Umbilical cord (tissue), 2 donors: Measurements from ENCODE around the gene SYT2. TPM values are rescaled to one million over a fixed set of nuclear protein-coding genes. Genes with fewer than 3 reads are reported as not detected.
A peak's percentile ranks its signal among the peaks of the same experiment; 100 is the strongest.
"Not testable (repeated sequence)": the region's sequence is repeated elsewhere in the genome, so short reads cannot be mapped to it uniquely, and the experiment has no call there.

ENCODE experiments used
- DNase-seq: peaks from one replicate; pipeline ENCODE4 v3.0.0-alpha.2; 2015; ENCODE audit warnings: low spot score
- total RNA-seq: library from RNA; depleted of rRNA; stranded (reverse); fragments of >200 nt; gene quantifications from one replicate; pipeline ENCODE4 v1.2.3, GENCODE V29; 2014; ENCODE audit warnings: low replicate concordance; ENCODE audit not compliant: insufficient read depth

The SYT2 gene
- total RNA-seq = 1.7 TPM

- DNase-seq = peak; percentile 52
Observed at GRCh38 chr1:202710070-202711045, at the start of gene SYT2. TSS of gene SYT2 (minus strand) at chr1:202710454. CDS start at chr1:202605772, 104,682 bp downstream.

- DNase-seq = no peak
Observed at GRCh38 chr1:202756391-202756790, 46.1 kb upstream of the SYT2 start.

GRCh38 chr1:202754293-202754692, 44.0 kb upstream of the SYT2 start:
- no peak for DNase-seq

GRCh38 chr1:202752774-202753173, 42.5 kb upstream of the SYT2 start:
- no peak for DNase-seq

- no peak for DNase-seq
Observed at GRCh38 chr1:202750761-202751160, 40.5 kb upstream of the SYT2 start.

- no peak for DNase-seq
Observed at GRCh38 chr1:202750024-202750423, 39.8 kb upstream of the SYT2 start.

- no peak for DNase-seq
Observed at GRCh38 chr1:202745323-202745888, 35.2 kb upstream of the SYT2 start.

GRCh38 chr1:202744770-202745169, 34.5 kb upstream of the SYT2 start:
- DNase-seq = not testable (repeated sequence)

- no peak for DNase-seq
Observed at GRCh38 chr1:202742496-202742895, 32.2 kb upstream of the SYT2 start.

GRCh38 chr1:202733251-202733650, 23.0 kb upstream of the SYT2 start:
- DNase-seq = no peak

- DNase-seq = peak; percentile 39
Observed at GRCh38 chr1:202728951-202729350, 18.7 kb upstream of the SYT2 start.

GRCh38 chr1:202725526-202725925, 15.3 kb upstream of the SYT2 start:
- DNase-seq = no peak

GRCh38 chr1:202723708-202724107, 13.5 kb upstream of the SYT2 start:
- DNase-seq = no peak

GRCh38 chr1:202723046-202723445, 12.8 kb upstream of the SYT2 start:
- peak; percentile 22 for DNase-seq

GRCh38 chr1:202716654-202717053, 6.4 kb upstream of the SYT2 start:
- no peak for DNase-seq

- DNase-seq = not testable (repeated sequence)
Observed at GRCh38 chr1:202714202-202714601, 3.9 kb upstream of the SYT2 start.

- no peak for DNase-seq
Observed at GRCh38 chr1:202713110-202713509, 2.9 kb upstream of the SYT2 start.

GRCh38 chr1:202711949-202712635, 1.8 kb upstream of the SYT2 start:
- no peak for DNase-seq

GRCh38 chr1:202709276-202710041, 795 bp downstream of the SYT2 start:
- DNase-seq = no peak

GRCh38 chr1:202708456-202709275, 1.6 kb downstream of the SYT2 start:
- DNase-seq = no peak

GRCh38 chr1:202706851-202707250, 3.4 kb downstream of the SYT2 start:
- DNase-seq = no peak
